ENCODE data around the gene CHD3. TPM values are rescaled to one million over a fixed set of nuclear protein-coding genes. Genes with fewer than 3 reads are reported as not detected.

CHD3 gene
- polyA plus RNA-seq, 2 of the 4 experiments (the other 2 are of a cell fraction) = 56.3 to 111 TPM

GRCh38 chr17:7915179-7915610 is 26.6 kb downstream of the CHD3 start:
- peak; percentile 39 to 59 for ATAC-seq
- Histone ChIP-seq H3K4me3 (peak overlapping the region; percentile 48), H3K27ac (peak overlapping the region; percentile 82 to 92), H3K9me3 (no peaks in the 10 kb centered on the region), H3K4me1 (peaks cover 13% of the 10 kb centered on the region), H3K4me2 (peak overlapping the region; percentile 88)
- peak in 1 of 2 experiments; percentile 36 for DNase-seq (ENCODE audit: low read depth in 1 of 2, low spot score in 1 of 2)
- peak; percentile 32 for FAIRE-seq
- POLR2A ChIA-PET = interaction anchor here (0.9 to 2.3 kb wide), 7 partner anchors 11 to 126 kb away, joined by 3 to 20 read pairs (median 8); partner anchors contain the start of genes CNTROB, NAA38 and TRAPPC1
- TF ChIP-seq, protein P1, sequence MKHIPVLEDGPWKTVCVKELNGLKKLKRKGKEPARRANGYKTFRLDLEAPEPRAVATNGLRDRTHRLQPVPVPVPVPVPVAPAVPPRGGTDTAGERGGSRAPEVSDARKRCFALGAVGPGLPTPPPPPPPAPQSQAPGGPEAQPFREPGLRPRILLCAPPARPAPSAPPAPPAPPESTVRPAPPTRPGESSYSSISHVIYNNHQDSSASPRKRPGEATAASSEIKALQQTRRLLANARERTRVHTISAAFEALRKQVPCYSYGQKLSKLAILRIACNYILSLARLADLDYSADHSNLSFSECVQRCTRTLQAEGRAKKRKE (CRISPR knock-in tag; IDR thresholded peaks at IDR 0.05; ENCODE audit: low read depth) = no peak
- no peak for TF ChIP-seq ESRRA (IDR thresholded peaks at IDR 0.05; ENCODE audit: borderline replicate concordance, low read length)
- no peak; a peak in 1 of 5 replicates for TF ChIP-seq JUN (IDR thresholded peaks at IDR 0.05)
- 27% methylated on average over 15 of the region's 15 CpGs for whole genome bisulfite sequencing (ENCODE audit: missing lambda C conversion rate)
- CTCF ChIA-PET = interaction anchor here (0.6 to 14.8 kb wide), 20 partner anchors 8 to 502 kb away, joined by 3 to 372 read pairs (median 6); partner anchors contain the start of genes CNTROB, KCNAB3, NAA38 and TRAPPC1

- 3% methylated on average over 67 of the region's 100 CpGs for WGBS (ENCODE audit: missing lambda C conversion rate)
- Histone ChIP-seq H3K9me3 (no peaks in the 10 kb centered on the region), H3K4me3 (peak within 1 kb of the TSS; percentile 48), H3K4me1 (peaks cover 13% of the 10 kb centered on the region), H3K4me2 (peak within 1 kb of the TSS; percentile 88), H3K27ac (peak within 1 kb of the TSS; percentile 82 to 92)
- ChIA-PET POLR2A (interaction anchor here (0.7 to 2.3 kb wide), 8 partner anchors 11 to 125 kb away, joined by 3 to 20 read pairs (median 6); partner anchors contain the start of genes CNTROB, NAA38 and TRAPPC1), CTCF (interaction anchor here (0.6 to 14.8 kb wide), 24 partner anchors 9 to 503 kb away, joined by 3 to 372 read pairs (median 4); partner anchors contain the start of genes CHD3, CNTROB, KCNAB3 and NAA38)
- FAIRE-seq (no peak), ATAC-seq (peak; percentile 77 to 80), DNase-seq (ENCODE audit: low read depth in 1 of 2, low spot score in 1 of 2) (peak; percentile 62 to 94)
- TF ChIP-seq RFX5 (IDR thresholded peaks at IDR 0.05) (0 out of 2 replicates have a peak, but pooled peaks have one; percentile 23), PBX3 (IDR thresholded peaks at IDR 0.05) (peak; percentile 57; the same call in 1 of the 2 replicates), CBX8 (IDR thresholded peaks at IDR 0.05) (no peak), NR3C1 (IDR thresholded peaks at IDR 0.05) (no peak), TFCP2L1 (CRISPR knock-in tag; IDR thresholded peaks at IDR 0.05) (no peak; the same call in 1 of the 2 replicates), SMC3 (IDR thresholded peaks at IDR 0.05) (no peak; the same call in 1 of the 3 replicates), EHF (CRISPR knock-in tag; IDR thresholded peaks at IDR 0.05) (no peak; the same call in none of the 2 replicates), NPAS2 (CRISPR knock-in tag; IDR thresholded peaks at IDR 0.05; ENCODE audit: borderline replicate concordance) (peak; percentile 85), CTCF (IDR thresholded peaks at IDR 0.05) (no peak), MAFK (IDR thresholded peaks at IDR 0.05; ENCODE audit: partially characterized antibody) (no peak), NFE2L2 (conservative IDR thresholded peaks at IDR 0.05; ENCODE audit: low read length) (no peak), JUN (IDR thresholded peaks at IDR 0.05) (peak; percentile 44 to 77), ESRRA (IDR thresholded peaks at IDR 0.05; ENCODE audit: borderline replicate concordance, low read length) (no peak), POLR2AphosphoS2 (conservative IDR thresholded peaks at IDR 0.05; ENCODE audit: low read length) (peak; percentile 23; the same call in 1 of the 2 replicates), RARB (CRISPR knock-in tag; IDR thresholded peaks at IDR 0.05) (no peak), ZSCAN20 (CRISPR knock-in tag; IDR thresholded peaks at IDR 0.05) (peak; percentile 86; the same call in 1 of the 2 replicates), BHLHE40 (IDR thresholded peaks at IDR 0.05; ENCODE audit: low read depth, low read length) (no peak), HOXB5 (CRISPR knock-in tag; IDR thresholded peaks at IDR 0.05) (peak; percentile 94)
- TF ChIP-seq, protein P1 (CRISPR knock-in tag; IDR thresholded peaks at IDR 0.05; ENCODE audit: low read depth) = peak; percentile 72
- TF ChIP-seq, protein P2, sequence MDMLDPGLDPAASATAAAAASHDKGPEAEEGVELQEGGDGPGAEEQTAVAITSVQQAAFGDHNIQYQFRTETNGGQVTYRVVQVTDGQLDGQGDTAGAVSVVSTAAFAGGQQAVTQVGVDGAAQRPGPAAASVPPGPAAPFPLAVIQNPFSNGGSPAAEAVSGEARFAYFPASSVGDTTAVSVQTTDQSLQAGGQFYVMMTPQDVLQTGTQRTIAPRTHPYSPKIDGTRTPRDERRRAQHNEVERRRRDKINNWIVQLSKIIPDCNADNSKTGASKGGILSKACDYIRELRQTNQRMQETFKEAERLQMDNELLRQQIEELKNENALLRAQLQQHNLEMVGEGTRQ (IDR thresholded peaks at IDR 0.05) = peak; percentile 91
- TF ChIP-seq, protein P3, sequence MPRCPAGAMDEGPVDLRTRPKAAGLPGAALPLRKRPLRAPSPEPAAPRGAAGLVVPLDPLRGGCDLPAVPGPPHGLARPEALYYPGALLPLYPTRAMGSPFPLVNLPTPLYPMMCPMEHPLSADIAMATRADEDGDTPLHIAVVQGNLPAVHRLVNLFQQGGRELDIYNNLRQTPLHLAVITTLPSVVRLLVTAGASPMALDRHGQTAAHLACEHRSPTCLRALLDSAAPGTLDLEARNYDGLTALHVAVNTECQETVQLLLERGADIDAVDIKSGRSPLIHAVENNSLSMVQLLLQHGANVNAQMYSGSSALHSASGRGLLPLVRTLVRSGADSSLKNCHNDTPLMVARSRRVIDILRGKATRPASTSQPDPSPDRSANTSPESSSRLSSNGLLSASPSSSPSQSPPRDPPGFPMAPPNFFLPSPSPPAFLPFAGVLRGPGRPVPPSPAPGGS (IDR thresholded peaks at IDR 0.05) = peak; percentile 60; the same call in 1 of the 3 replicates
- TF ChIP-seq, protein P4, sequence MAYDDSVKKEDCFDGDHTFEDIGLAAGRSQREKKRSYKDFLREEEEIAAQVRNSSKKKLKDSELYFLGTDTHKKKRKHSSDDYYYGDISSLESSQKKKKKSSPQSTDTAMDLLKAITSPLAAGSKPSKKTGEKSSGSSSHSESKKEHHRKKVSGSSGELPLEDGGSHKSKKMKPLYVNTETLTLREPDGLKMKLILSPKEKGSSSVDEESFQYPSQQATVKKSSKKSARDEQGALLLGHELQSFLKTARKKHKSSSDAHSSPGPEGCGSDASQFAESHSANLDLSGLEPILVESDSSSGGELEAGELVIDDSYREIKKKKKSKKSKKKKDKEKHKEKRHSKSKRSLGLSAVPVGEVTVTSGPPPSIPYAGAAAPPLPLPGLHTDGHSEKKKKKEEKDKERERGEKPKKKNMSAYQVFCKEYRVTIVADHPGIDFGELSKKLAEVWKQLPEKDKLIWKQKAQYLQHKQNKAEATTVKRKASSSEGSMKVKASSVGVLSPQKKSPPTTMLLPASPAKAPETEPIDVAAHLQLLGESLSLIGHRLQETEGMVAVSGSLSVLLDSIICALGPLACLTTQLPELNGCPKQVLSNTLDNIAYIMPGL (CRISPR knock-in tag; IDR thresholded peaks at IDR 0.05; ENCODE audit: borderline replicate concordance) = no peak
- TF ChIP-seq, protein P5, sequence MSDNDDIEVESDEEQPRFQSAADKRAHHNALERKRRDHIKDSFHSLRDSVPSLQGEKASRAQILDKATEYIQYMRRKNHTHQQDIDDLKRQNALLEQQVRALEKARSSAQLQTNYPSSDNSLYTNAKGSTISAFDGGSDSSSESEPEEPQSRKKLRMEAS (IDR thresholded peaks at IDR 0.05) = peak; percentile 99
Observed at GRCh38 chr17:7915611-7916384, 27.2 kb downstream of the CHD3 start, which contains the start of gene RNF227. RNF227 (minus strand) TSS chr17:7916289; CDS start chr17:7916195, 94 bp downstream.
